Right lobe of liver (tissue), 6 donors: ENCODE measurements around the gene SGTA. TPM values are rescaled to one million over a fixed set of nuclear protein-coding genes. Genes with fewer than 3 reads are reported as not detected.

ENCODE experiments used
- ATAC-seq, 4 donors: fragments of 200-7000 bp; cut with Tn5 transposase; one replicate each; pipeline ENCODE4 v1.9.1; 2020; ENCODE audit warnings: mild to moderate bottlenecking in 4 of 4, moderate library complexity in 4 of 4
- DNase-seq, 3 donors: peaks; one replicate each; pipeline ENCODE4 v3.0.0-alpha.2; 2020
- H3K27ac ChIP-seq, 3 donors: fragments of 200-600 bp; one replicate each; pipeline ENCODE4 v1.8.0; 2022
- H3K27me3 ChIP-seq, 2 donors: fragments of 200-600 bp; one replicate each; pipeline ENCODE4 v1.8.0; 2022
- H3K36me3 ChIP-seq, 4 donors: fragments of 200-600 bp; sonication (generic) in 1 of 4; one replicate each; pipeline versions ENCODE4 v1.5.1 to v1.8.0; 2017 to 2022; ENCODE audit warnings: control low read depth in 1 of 4
- H3K4me1 ChIP-seq, 4 donors: fragments of 200-600 bp; sonication (generic) in 1 of 4; one replicate each; pipeline versions ENCODE4 v1.5.1 to v1.8.0; 2017 to 2022; ENCODE audit warnings: control low read depth in 1 of 4
- H3K4me3 ChIP-seq, 3 donors: fragments of 200-600 bp; one replicate each; pipeline ENCODE4 v1.8.0; 2022
- H3K9me3 ChIP-seq, 4 donors: fragments of 200-600 bp; sonication (generic) in 1 of 4; one replicate each; pipeline versions ENCODE4 v1.5.1 to v1.8.0; 2017 to 2022; ENCODE audit warnings: control low read depth in 1 of 4
- CTCF ChIP-seq, 4 donors: fragments of 200-600 bp in 3 of 4; fragments of 450-650 bp in 1 of 4; IDR thresholded peaks; one replicate each; pipeline versions ENCODE4 v1.5.1 to v1.8.0; 2016 to 2022; ENCODE audit warnings: antibody characterized with exemption in 4 of 4, mild to moderate bottlenecking in 2 of 4
- POLR2A ChIP-seq: fragments of 450-650 bp; IDR thresholded peaks from one replicate; pipeline ENCODE4 v1.6.1; 2017; ENCODE audit warnings: antibody characterized with exemption, mild to moderate bottlenecking
- WGBS: methylation state at CpG from one replicate; pipeline ENCODE4 v1.1.6; 2018; ENCODE audit warnings: low coverage, low lambda C conversion rate; ENCODE audit not compliant: insufficient coverage; ENCODE audit errors: missing lambda C conversion rate; 5-methylcytosine and 5-hydroxymethylcytosine counted together
- intact Hi-C, 2 donors: fragments of 100-400 bp; cut with DNase I; formaldehyde crosslinking; loops; one replicate each; pipeline versions ENCODE4 v1.11.2 to v1.14.1; 2022
- total RNA-seq, 6 experiments: library from RNA; depleted of rRNA in 2 of 6; stranded (reverse); fragments of >200 nt in 2 of 6; fragmentation: NEBNext Ultra II Directional in 3 of 6; extraction: Animal tissue kit (Norgen Biotek cat#: 25700) in 3 of 6; gene quantifications; one replicate each; pipeline versions ENCODE4 v1.1.0 to v1.2.4, GENCODE V29; 2016 to 2023
- donor health status: DM: no; HTN: yes; CAD: no.
- donor health status: DM: no; HTN: no; CAD: no.
- donor health status: DM: no; HTN: no; CAD: no.
- donor health status: DM: no; HTN: yes; CAD: no.
- donor health status: DM: no; HTN: yes; CAD: no.

The SGTA gene
- total RNA-seq, 6 experiments from 2014 or later, result 21.5 to 41.7 (median 23.7) TPM

GRCh38 chr19:2719920-2720776 lies 62.9 kb downstream of the SGTA start:
- Histone ChIP-seq H3K4me3 (no peak overlapping the region), H3K9me3 (no peaks in the 10 kb centered on the region), H3K27ac (no peak overlapping the region), H3K36me3 (no peaks in the 10 kb centered on the region), H3K27me3 (peaks cover 0 to 8% of the 10 kb centered on the region in 2 donors), H3K4me1 (no peaks in the 10 kb centered on the region)
- intact Hi-C loops, result no loop called here
- no peak for ATAC-seq
- TF ChIP-seq POLR2A (no peak), CTCF (IDR thresholded peaks at IDR 0.05) (no peak)
- no peak for DNase-seq
- 7% methylated on average over 6 of the region's 37 CpGs for WGBS

- Histone ChIP-seq H3K27ac (no peak overlapping the region), H3K36me3 (no peaks in the 10 kb centered on the region), H3K27me3 (peaks cover 0 to 8% of the 10 kb centered on the region in 2 donors), H3K4me3 (no peak overlapping the region), H3K4me1 (no peaks in the 10 kb centered on the region), H3K9me3 (no peaks in the 10 kb centered on the region)
- ATAC-seq (no peak), DNase-seq (no peak)
- intact Hi-C loops, result no loop called here
- no peak for TF ChIP-seq CTCF (IDR thresholded peaks at IDR 0.05)
- no peak for TF ChIP-seq POLR2A
- WGBS, result 24% methylated on average over 3 of the region's 7 CpGs
Observed at GRCh38 chr19:2719232-2719735, 63.8 kb downstream of the SGTA start.

- ATAC-seq (no peak), DNase-seq (no peak)
- TF ChIP-seq POLR2A (no peak), CTCF (IDR thresholded peaks at IDR 0.05) (no peak)
- Histone ChIP-seq H3K36me3 (no peaks in the 10 kb centered on the region), H3K4me1 (no peaks in the 10 kb centered on the region), H3K27ac (no peak overlapping the region), H3K4me3 (no peak overlapping the region), H3K27me3 (peaks cover 0 to 8% of the 10 kb centered on the region in 2 donors), H3K9me3 (no peaks in the 10 kb centered on the region)
- WGBS, result 84% methylated on average over 13 of the region's 52 CpGs
- intact Hi-C loops, result no loop called here
Observed at GRCh38 chr19:2717638-2718541, 65.2 kb downstream of the SGTA start.

GRCh38 chr19:2716722-2717637 lies 66.1 kb downstream of the SGTA start:
- DNase-seq, result no peak
- intact Hi-C loops, result no loop called here

More at GRCh38 chr19:2716722-2717637, 66.1 kb downstream of the SGTA start:
- Histone ChIP-seq H3K4me1 (no peaks in the 10 kb centered on the region), H3K9me3 (no peaks in the 10 kb centered on the region), H3K27me3 (peaks cover 0 to 8% of the 10 kb centered on the region in 2 donors), H3K36me3 (no peaks in the 10 kb centered on the region), H3K27ac (no peak overlapping the region), H3K4me3 (no peak overlapping the region)
- TF ChIP-seq CTCF (IDR thresholded peaks at IDR 0.05), result no peak
- no peak for TF ChIP-seq POLR2A
- WGBS, result 82% methylated on average over 4 of the region's 51 CpGs
- ATAC-seq, result no peak
